Activated CD8-positive, alpha-beta memory T cell treated with anti-CD3 and anti-CD28 coated beads, Interleukin-2, amount 10 ng/mL, durations not matched to agents 7 days and 5 days (primary cell): ENCODE data around the gene CNTNAP2. TPM values are rescaled to one million over a fixed set of nuclear protein-coding genes. Genes with fewer than 3 reads are reported as not detected.
"Not testable (repeated sequence)": the region's sequence is repeated elsewhere in the genome, so short reads cannot be mapped to it uniquely, and the experiment has no call there.

Experiments used
- ATAC-seq: fragments of 150-1000 bp; cut with Tn5 transposase; one replicate; pipeline ENCODE4 v1.10.0; 2021; ENCODE audit warnings: moderate library complexity
- CTCF ChIA-PET: fragments of 350-600 bp; sonication (Branson Sonifier 250); formaldehyde crosslinking; loops from one replicate; lab custom pipeline; 2021; ENCODE audit warnings: antibody characterized with exemption; lab: Charles Lee
- DNase-seq: peaks from one replicate; pipeline ENCODE4 v3.0.0-alpha.2; 2020
- H3K27ac Mint-ChIP-seq: one replicate; pipeline ENCODE4 v1.8.0; 2021; ENCODE audit warnings: mild to moderate bottlenecking, mixed read lengths
- H3K27me3 Mint-ChIP-seq: one replicate; pipeline ENCODE4 v1.8.0; 2021; ENCODE audit warnings: mixed read lengths
- H3K36me3 Mint-ChIP-seq: one replicate; pipeline ENCODE4 v1.8.0; 2021; ENCODE audit warnings: mild to moderate bottlenecking, mixed read lengths
- H3K4me1 Mint-ChIP-seq: one replicate; pipeline ENCODE4 v1.8.0; 2021; ENCODE audit warnings: mixed read lengths
- H3K4me3 Mint-ChIP-seq: one replicate; pipeline ENCODE4 v1.8.0; 2021; ENCODE audit warnings: mild to moderate bottlenecking, moderate library complexity, mixed read lengths
- H3K9me3 Mint-ChIP-seq: one replicate; pipeline ENCODE4 v1.8.0; 2022; ENCODE audit warnings: low read depth, mixed read lengths
- total RNA-seq, 2 experiments: library from RNA; stranded (reverse); gene quantifications; one replicate each; pipeline ENCODE4 v1.2.3, GENCODE V29; 2021

Gene CNTNAP2
- total RNA-seq, 2 experiments from 2014 or later = not detected

DNA sequence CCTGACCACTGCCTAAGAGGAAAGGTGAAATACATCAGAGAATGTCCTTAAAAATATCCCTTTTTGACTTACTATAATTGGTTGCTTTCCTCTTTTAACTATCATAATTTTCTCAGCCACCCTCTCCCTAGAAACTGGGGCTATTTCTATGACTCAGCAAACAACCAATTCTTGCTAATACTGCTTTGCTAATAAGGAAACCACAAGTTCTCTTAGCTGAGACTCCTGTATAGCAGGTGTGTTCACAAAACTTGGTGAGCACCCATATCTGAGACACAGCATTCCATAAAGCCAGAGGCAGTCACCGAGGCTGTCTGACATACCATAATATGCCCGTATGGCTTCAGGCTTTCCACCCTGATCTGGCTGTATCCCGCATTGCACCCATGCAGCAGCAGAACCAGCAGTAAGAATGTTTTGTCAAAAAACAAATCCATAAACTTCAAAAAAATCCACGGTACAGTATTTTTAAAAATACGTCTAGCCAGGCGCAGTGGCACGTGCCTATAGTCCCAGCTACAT, 2282.3 kb downstream of the CNTNAP2 start:
- no peak for ATAC-seq
- Mint-ChIP-seq H3K27me3 (peaks cover 50% of the 10 kb centered on the region), H3K9me3 (no peaks in the 10 kb centered on the region)

GRCh38 chr7:148400101-148400500, 2283.5 kb downstream of the CNTNAP2 start:
- Mint-ChIP-seq H3K4me3 (no peak overlapping the region), H3K27ac (no peak overlapping the region), H3K4me1 (peaks cover 4% of the 10 kb centered on the region), H3K27me3 (peaks cover 50% of the 10 kb centered on the region), H3K36me3 (no peaks in the 10 kb centered on the region), H3K9me3 (no peaks in the 10 kb centered on the region)
- DNase-seq (no peak), ATAC-seq (no peak)
- CTCF ChIA-PET = no interaction called here

More for the DNA sequence above, 2282.3 kb downstream of the CNTNAP2 start:
- no peak for DNase-seq
- Mint-ChIP-seq H3K36me3 (no peaks in the 10 kb centered on the region), H3K4me3 (no peak overlapping the region), H3K27ac (no peak overlapping the region), H3K4me1 (peaks cover 4% of the 10 kb centered on the region)
- CTCF ChIA-PET = no interaction called here

- CTCF ChIA-PET = no interaction called here
- Mint-ChIP-seq H3K4me3 (no peak overlapping the region), H3K4me1 (peaks cover 4% of the 10 kb centered on the region), H3K27ac (no peak overlapping the region), H3K27me3 (peaks cover 36% of the 10 kb centered on the region), H3K9me3 (no peaks in the 10 kb centered on the region), H3K36me3 (no peaks in the 10 kb centered on the region)
- DNase-seq (no peak), ATAC-seq (no peak)
Measured at GRCh38 chr7:148402159-148402558, 2285.6 kb downstream of the CNTNAP2 start.

DNA sequence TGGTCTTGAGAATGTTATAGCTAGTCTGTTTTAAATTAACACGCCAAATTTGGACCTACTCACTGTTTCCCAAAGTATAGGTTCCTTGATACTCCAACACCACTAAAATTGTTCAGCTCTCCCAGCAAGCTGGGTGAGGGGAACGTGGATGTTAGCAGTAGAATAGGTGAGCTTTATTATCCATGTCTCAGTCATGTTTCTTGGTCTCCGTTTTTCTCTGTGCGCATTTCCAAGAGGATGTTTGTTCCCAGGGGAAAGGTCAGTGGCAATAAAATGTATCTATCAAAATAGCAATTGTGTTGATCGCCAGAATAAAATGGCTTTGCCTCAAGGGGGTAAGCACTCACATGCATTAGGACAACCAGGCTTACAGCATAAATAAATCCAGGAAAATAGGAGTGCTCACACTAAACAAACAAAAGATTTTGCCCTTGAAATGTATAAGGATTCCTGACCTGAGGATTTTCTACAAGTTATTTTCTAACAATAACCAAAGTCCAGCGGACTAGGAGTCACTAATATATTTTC, 2286.9 kb downstream of the CNTNAP2 start:
- CTCF ChIA-PET = no interaction called here
- no peak overlapping the region for H3K4me3 Mint-ChIP-seq

GRCh38 chr7:148408307-148408706, 2291.7 kb downstream of the CNTNAP2 start:
- CTCF ChIA-PET = no interaction called here
- H3K36me3 Mint-ChIP-seq = no peaks in the 10 kb centered on the region
- H3K4me3 Mint-ChIP-seq = no peak overlapping the region
- H3K27me3 Mint-ChIP-seq = peaks cover 7% of the 10 kb centered on the region
- H3K27ac Mint-ChIP-seq = no peak overlapping the region
- ATAC-seq (no peak), DNase-seq (no peak)
- H3K4me1 Mint-ChIP-seq = no peaks in the 10 kb centered on the region
- no peaks in the 10 kb centered on the region for H3K9me3 Mint-ChIP-seq

More for the DNA sequence above, 2286.9 kb downstream of the CNTNAP2 start:
- Mint-ChIP-seq H3K36me3 (no peaks in the 10 kb centered on the region), H3K27me3 (peaks cover 27% of the 10 kb centered on the region), H3K9me3 (no peaks in the 10 kb centered on the region), H3K4me1 (peaks cover 2% of the 10 kb centered on the region), H3K27ac (no peak overlapping the region)
- DNase-seq = no peak
- ATAC-seq = no peak

DNA sequence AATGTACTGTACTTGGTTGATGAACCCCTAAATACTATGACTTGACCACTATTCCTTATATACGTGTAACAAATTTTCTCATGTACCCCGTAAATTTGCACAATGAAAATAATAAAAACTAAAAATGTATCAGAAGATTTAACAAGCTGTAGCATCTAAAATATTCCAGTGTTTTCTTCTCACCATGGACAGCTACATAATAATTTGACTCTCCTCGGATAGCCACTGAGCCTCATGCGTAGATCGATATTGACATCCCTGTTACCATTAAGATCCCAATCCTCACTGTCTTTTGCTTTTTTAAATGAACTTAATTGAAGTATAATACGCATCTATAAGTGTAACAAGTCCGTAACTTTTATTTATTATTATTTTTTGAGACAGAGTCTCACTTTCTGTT, 2294.3 kb downstream of the CNTNAP2 start:
- Mint-ChIP-seq H3K4me3 (no peak overlapping the region), H3K9me3 (no peaks in the 10 kb centered on the region), H3K4me1 (no peaks in the 10 kb centered on the region), H3K27ac (no peak overlapping the region), H3K27me3 (peaks cover 20% of the 10 kb centered on the region), H3K36me3 (no peaks in the 10 kb centered on the region)
- no peak for DNase-seq
- CTCF ChIA-PET = interaction anchor here (0.7 kb wide), 1 partner anchor 23 kb away, joined by 4 read pairs; no protein-coding TSS in a partner anchor
- ATAC-seq = no peak

GRCh38 chr7:148412691-148413090, 2296.1 kb downstream of the CNTNAP2 start:
- no peak overlapping the region for H3K27ac Mint-ChIP-seq
- DNase-seq (no peak), ATAC-seq (no peak)
- H3K9me3 Mint-ChIP-seq = no peaks in the 10 kb centered on the region
- no peak overlapping the region for H3K4me3 Mint-ChIP-seq
- CTCF ChIA-PET = no interaction called here
- H3K4me1 Mint-ChIP-seq = no peaks in the 10 kb centered on the region
- peaks cover 25% of the 10 kb centered on the region for H3K27me3 Mint-ChIP-seq
- H3K36me3 Mint-ChIP-seq = no peaks in the 10 kb centered on the region

GRCh38 chr7:148419856-148420832, 2303.5 kb downstream of the CNTNAP2 start:
- peaks cover 6% of the 10 kb centered on the region for H3K4me1 Mint-ChIP-seq
- H3K27me3 Mint-ChIP-seq = peaks cover 47% of the 10 kb centered on the region
- ATAC-seq (peak; percentile 33), DNase-seq (no peak)
- H3K4me3 Mint-ChIP-seq = no peak overlapping the region
- CTCF ChIA-PET = no interaction called here
- peaks cover 3% of the 10 kb centered on the region for H3K9me3 Mint-ChIP-seq
- H3K27ac Mint-ChIP-seq = no peak overlapping the region
- no peaks in the 10 kb centered on the region for H3K36me3 Mint-ChIP-seq

DNA sequence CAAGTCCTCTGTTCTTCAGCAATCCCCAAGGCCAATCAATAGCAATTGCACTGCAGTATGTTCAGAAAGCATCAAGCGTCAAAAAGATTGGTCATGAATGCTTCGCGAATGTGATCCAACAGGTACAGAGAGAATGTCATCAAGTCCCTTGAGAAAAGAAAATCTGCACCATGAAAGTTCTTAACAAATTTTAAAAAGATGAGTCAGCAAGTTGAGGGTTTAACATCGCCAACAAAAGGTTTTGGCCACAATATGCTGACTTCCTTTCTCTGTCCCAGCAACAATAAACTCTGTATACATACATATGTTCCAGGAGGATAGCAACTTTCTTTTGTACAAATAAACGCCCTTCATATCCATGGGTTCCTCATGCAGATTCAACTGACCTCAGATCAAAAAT, 2305.4 kb downstream of the CNTNAP2 start:
- H3K27ac Mint-ChIP-seq = no peak overlapping the region
- peaks cover 3% of the 10 kb centered on the region for H3K9me3 Mint-ChIP-seq
- peaks cover 41% of the 10 kb centered on the region for H3K27me3 Mint-ChIP-seq
- ATAC-seq (no peak), DNase-seq (no peak)
- H3K4me3 Mint-ChIP-seq = no peak overlapping the region
- H3K4me1 Mint-ChIP-seq = peaks cover 6% of the 10 kb centered on the region
- CTCF ChIA-PET = no interaction called here
- no peaks in the 10 kb centered on the region for H3K36me3 Mint-ChIP-seq

- H3K4me1 Mint-ChIP-seq, CTCF ChIA-PET, H3K9me3 Mint-ChIP-seq, DNase-seq, H3K4me3 Mint-ChIP-seq, H3K36me3 Mint-ChIP-seq, ATAC-seq, H3K27ac Mint-ChIP-seq: not testable (repeated sequence)
- H3K27me3 Mint-ChIP-seq = peaks cover 16% of the 10 kb centered on the region
Measured at GRCh38 chr7:148426393-148426792, 2309.8 kb downstream of the CNTNAP2 start.

DNA sequence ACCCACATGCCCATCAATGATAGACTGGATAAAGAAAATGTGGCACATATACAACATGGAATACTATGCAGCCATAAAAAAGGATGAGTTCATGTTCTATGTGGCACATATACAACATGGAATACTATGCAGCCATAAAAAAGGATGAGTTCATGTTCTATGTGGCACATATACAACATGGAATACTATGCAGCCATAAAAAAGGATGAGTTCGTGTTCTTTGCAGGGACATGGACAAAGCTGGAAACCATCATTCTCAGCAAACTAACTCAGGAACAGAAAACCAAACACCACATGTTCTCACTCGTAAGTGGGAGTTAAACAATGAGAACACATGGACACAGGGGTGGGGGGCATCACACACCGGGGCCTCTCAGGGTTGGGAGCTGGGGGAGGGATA, 2314.1 kb downstream of the CNTNAP2 start:
- H3K9me3 Mint-ChIP-seq, H3K4me3 Mint-ChIP-seq, H3K27me3 Mint-ChIP-seq, H3K36me3 Mint-ChIP-seq, H3K27ac Mint-ChIP-seq, ATAC-seq, CTCF ChIA-PET, H3K4me1 Mint-ChIP-seq, DNase-seq: not testable (repeated sequence)

DNA sequence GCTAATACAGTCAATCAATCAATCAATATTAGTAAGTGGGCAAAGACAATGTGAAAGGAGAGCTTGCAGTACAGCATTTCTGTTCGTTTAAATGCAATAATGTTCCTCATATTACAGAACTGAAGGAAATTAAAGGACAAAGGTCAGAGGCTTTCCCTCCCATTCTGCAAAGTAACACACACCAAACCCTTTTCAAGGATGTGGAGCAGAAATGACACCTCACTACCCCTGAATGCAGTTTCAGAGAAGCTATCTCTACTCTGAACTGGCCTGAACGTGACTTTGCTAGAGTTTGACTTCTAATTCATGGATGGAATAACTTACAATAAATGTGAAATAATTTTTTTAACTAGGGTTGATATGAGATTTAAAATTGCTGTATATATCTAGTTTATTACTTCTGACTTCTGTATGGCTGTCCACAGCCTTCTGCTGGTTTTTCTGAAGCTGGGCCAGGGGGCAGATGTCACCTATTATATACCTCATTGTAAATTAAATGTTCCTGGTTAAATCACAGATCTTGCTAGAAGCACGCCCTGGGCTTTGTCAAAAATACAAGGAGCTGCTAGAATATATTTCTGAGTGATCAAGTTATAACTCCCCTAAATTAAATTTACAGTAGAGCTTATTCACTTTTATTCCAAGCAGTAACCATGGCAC, 2317.1 kb downstream of the CNTNAP2 start:
- peaks cover 6% of the 10 kb centered on the region for H3K27me3 Mint-ChIP-seq
- no peaks in the 10 kb centered on the region for H3K9me3 Mint-ChIP-seq
- H3K4me3 Mint-ChIP-seq = no peak overlapping the region
- H3K36me3 Mint-ChIP-seq = no peaks in the 10 kb centered on the region
- H3K4me1 Mint-ChIP-seq = no peaks in the 10 kb centered on the region
- ATAC-seq (no peak), DNase-seq (no peak)
- CTCF ChIA-PET = interaction anchor here (0.6 kb wide), 1 partner anchor 23 kb away, joined by 4 read pairs; no protein-coding TSS in a partner anchor
- no peak overlapping the region for H3K27ac Mint-ChIP-seq

- CTCF ChIA-PET = interaction anchor here (0.6 kb wide), 1 partner anchor 24 kb away, joined by 4 read pairs; no protein-coding TSS in a partner anchor
- no peak for DNase-seq
- no peaks in the 10 kb centered on the region for H3K4me1 Mint-ChIP-seq
- no peaks in the 10 kb centered on the region for H3K36me3 Mint-ChIP-seq
- no peaks in the 10 kb centered on the region for H3K9me3 Mint-ChIP-seq
- no peak overlapping the region for H3K27ac Mint-ChIP-seq
- no peak for ATAC-seq
- no peak overlapping the region for H3K4me3 Mint-ChIP-seq
- H3K27me3 Mint-ChIP-seq = peaks cover 6% of the 10 kb centered on the region
Measured at GRCh38 chr7:148434181-148434757, 2317.7 kb downstream of the CNTNAP2 start.
